Measurements from ENCODE around the gene TYW1B.
"Not testable (repeated sequence)": the region's sequence is repeated elsewhere in the genome, so short reads cannot be mapped to it uniquely, and the experiment has no call there.

Gene TYW1B

DNA sequence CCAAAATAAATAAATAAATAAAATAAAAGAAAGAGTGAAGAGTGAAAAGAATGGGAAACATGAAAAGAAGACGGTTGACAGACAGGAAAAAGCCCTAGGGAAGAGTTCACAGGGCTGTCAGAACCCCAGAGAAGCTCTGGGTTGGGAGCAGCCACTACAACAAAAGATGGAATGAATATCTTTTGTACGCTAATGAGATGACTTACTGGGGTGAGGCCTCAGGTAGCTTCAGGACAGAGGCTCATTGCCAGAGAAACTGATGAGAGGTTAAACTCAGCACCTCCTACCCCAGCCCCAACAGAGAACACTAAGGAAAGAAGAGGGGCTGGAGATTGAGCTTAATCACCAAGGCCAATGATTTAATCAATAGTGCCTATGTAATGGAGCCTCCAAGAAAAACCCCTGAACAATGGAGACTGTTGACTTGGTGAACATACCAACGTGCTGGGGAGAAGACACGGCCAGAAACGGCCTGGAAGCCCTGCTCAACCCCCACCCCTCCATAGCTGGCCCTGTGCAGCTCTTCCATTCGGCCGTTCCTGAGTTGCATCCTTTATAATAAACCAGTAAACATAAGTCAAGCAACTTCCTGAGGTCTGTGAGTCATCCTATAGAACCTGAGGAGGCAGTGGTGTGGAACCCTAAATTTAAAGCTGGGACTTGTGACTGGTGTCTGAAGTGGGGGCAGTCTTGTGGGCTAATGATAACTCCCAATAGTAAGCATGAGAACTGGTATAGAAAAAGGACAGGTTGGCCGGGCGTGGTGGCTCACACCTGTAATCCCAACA is 11.4 kb downstream of the TYW1B start:
- not testable (repeated sequence) for DNase-seq (ENCODE audit: low spot score)

GRCh38 chr7:72810437-72810836 is 17.6 kb downstream of the TYW1B start:
- not testable (repeated sequence) for DNase-seq (ENCODE audit: low spot score)

GRCh38 chr7:72808511-72808910 is 19.5 kb downstream of the TYW1B start:
- not testable (repeated sequence) for DNase-seq (ENCODE audit: low spot score)

GRCh38 chr7:72806851-72807250 is 21.1 kb downstream of the TYW1B start:
- not testable (repeated sequence) for DNase-seq (ENCODE audit: low spot score)

GRCh38 chr7:72805526-72806494 is 22.2 kb downstream of the TYW1B start:
- DNase-seq (ENCODE audit: low spot score): no peak

GRCh38 chr7:72803778-72804177 is 24.2 kb downstream of the TYW1B start:
- not testable (repeated sequence) for DNase-seq (ENCODE audit: low spot score)

- not testable (repeated sequence) for DNase-seq (ENCODE audit: low spot score)
Measured at GRCh38 chr7:72801564-72801963, 26.4 kb downstream of the TYW1B start.

GRCh38 chr7:72795401-72795800 is 32.6 kb downstream of the TYW1B start:
- not testable (repeated sequence) for DNase-seq (ENCODE audit: low spot score)

GRCh38 chr7:72793791-72794190 is 34.2 kb downstream of the TYW1B start:
- no peak for DNase-seq (ENCODE audit: low spot score)

DNA sequence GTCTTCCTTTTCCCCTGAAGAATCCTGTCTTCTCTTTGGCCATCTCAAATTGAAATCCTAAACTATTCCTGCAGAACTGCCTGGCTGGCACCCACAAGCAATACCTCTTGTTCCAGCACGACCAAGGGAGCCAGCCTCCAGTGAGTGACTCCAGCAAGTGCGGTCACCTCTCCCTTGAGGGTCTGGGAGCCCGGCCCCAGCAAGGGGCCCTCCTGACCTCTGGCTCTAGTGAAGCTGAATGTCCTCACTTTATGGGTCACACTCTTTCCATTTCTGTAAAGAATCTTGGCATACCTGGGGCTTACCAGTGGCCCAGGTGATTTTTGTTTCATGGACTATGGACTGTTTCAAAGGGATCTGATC is 37.3 kb downstream of the TYW1B start:
- DNase-seq (ENCODE audit: low spot score): not testable (repeated sequence)

DNA sequence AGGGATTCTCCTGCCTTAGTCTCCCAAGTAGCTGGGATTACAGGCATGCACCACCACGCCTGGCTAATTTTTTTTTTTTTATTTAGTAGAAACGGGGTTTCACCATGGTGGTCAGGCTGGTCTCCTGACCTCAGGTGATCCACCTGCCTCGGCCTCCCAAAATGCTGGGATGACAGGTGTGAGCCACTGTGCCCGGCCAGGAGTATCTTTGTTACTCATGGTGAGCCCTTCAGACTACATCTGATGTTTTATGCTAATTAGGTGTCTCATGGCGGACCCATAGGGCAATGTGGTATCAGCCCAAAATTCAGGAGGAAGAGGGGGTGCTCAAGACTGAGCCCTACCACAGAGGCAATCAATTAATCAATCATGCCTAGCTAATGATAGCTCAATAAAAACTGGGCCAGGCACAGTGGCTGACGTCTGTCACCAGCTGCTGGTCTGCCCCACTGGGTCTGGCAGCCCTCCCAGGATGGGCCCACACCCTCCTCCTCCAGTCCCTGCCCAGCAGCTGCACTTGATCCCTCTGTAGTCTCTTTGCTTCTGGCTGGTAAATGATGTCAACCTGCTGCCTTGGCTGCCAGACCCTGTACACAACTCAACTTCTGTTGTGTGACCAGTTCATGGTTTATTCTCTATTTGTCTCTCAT is 37.8 kb downstream of the TYW1B start:
- not testable (repeated sequence) for DNase-seq (ENCODE audit: low spot score)

- no peak for DNase-seq (ENCODE audit: low spot score)
Measured at GRCh38 chr7:72785166-72785955, 42.6 kb downstream of the TYW1B start.

DNA sequence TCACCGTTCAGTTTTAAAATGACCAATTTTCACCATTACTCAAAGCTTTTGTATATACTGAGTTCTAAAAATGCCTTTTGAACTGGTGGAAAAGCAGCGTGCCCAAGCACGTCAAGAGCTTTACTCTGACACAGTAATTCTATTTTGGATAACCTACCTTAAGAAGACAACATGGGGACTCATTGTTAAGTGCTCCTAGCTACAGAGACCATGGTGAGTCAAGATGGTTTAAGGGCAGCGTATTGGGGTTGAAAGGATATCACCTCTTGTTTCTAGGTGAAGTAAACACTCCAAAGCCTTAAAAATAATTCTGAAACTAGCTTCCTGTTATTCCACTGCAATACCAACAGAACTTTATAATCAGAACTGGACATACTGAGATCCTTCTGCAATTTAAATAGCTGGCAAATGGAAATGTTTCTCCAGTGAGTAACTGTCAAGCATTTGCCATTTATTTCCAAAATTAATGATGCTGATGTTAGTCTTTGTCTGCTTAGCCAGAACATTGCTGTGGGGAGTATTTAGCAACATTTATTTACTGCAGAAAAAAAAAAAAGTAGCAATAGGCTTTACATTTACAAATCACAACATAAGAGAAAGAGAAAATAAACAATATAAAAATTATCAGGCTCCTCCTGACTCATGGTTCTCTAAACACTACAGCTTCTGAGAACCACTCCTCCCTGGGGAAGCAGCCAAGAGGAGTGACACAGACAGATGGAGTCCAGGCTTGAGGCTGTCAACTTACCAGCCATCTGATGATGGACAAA is 44.2 kb downstream of the TYW1B start:
- DNase-seq (ENCODE audit: low spot score): not testable (repeated sequence)

- no peak for DNase-seq (ENCODE audit: low spot score)
Measured at GRCh38 chr7:72781631-72782030, 46.4 kb downstream of the TYW1B start.

DNA sequence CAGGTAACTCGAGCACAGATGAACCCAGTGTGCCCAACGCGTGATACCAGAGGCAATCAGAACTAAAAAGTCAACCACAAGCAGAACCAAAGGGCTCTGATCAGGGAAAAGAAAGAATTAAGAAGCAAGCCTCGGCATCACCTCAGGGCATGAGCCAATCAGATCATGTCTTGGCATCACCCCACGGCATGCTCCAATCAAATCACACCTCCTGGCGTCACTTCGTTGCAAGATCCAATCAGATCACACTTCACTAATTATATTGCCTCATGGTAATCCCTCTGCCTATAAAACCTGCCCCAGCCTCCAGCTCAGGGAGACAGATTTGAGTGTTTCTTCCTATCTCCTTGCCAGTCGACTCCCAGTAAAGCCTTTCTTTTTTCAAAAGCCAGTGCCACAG is 46.8 kb downstream of the TYW1B start:
- no peak for DNase-seq (ENCODE audit: low spot score)

GRCh38 chr7:72780289-72780894 is 47.6 kb downstream of the TYW1B start:
- DNase-seq (ENCODE audit: low spot score): not testable (repeated sequence)

- not testable (repeated sequence) for DNase-seq (ENCODE audit: low spot score)
Measured at GRCh38 chr7:72777167-72777566, 50.8 kb downstream of the TYW1B start.

DNA sequence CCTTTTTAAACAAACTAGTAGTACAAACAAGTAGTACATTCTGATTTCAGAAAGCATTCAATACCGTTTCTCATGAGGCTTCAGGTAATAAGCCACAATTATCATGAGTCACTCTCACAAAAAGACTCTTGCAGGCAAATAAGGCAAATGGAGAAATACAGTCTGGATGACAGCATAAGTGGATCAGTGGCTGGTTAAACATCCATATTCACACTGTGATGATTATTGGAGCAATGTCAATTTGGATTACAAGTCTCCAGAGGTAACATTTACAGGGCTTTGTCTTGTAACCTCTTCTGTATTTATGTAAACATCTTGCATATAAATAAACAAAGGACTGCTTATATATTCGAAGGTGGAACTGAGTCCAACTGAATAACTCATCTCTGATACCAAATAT is 55.4 kb downstream of the TYW1B start:
- DNase-seq (ENCODE audit: low spot score): not testable (repeated sequence)

GRCh38 chr7:72766994-72767393 is 61.0 kb downstream of the TYW1B start:
- DNase-seq (ENCODE audit: low spot score): not testable (repeated sequence)

DNA sequence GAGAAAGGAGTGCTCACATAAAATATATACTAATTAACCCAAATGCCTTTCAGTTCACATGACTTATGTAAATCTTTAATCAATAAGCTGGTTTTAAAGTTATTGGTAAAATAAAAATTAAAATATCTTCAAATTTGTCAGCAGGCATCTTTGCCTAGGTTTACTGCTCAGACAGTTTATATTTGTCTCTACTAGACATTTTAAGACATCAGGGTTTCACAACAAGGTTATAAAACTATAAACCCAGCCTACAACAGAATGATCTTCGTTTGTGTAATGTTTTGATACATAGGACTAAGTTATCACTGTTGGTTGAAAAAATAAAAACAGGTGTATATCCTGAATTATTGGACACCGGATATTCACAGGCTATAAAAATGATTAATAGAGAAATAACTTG is 67.4 kb downstream of the TYW1B start:
- DNase-seq (ENCODE audit: low spot score): no peak

All from HuH-7 (cell line).